HG03108 (cell line): Measurements from ENCODE around the gene TSPYL2.

Source experiments
- ATAC-seq: cut with Tn5 transposase; IDR thresholded peaks from one replicate; pipeline ENCODE4 v1.9.1; 2021; ENCODE audit warnings: moderate library complexity; ENCODE audit not compliant: unreplicated experiment

TSPYL2 gene

GRCh38 chrX:53081925-53082772 lies at the start of gene TSPYL2:
Gene TSPYL2 (plus strand): TSS chrX:53082367. CDS start chrX:53082499, 132 bp downstream.
- peak; percentile 86 for ATAC-seq

- ATAC-seq, result no peak
Measured at GRCh38 chrX:53036149-53036548, 46.0 kb upstream of the TSPYL2 start.

- no peak for ATAC-seq
Measured at GRCh38 chrX:53039236-53039635, 42.9 kb upstream of the TSPYL2 start.

GRCh38 chrX:53044995-53045394 lies 37.2 kb upstream of the TSPYL2 start:
- ATAC-seq, result no peak

GRCh38 chrX:53047228-53047627 lies 34.9 kb upstream of the TSPYL2 start:
- ATAC-seq, result no peak

- no peak for ATAC-seq
Measured at GRCh38 chrX:53048169-53049126, 33.7 kb upstream of the TSPYL2 start, which contains the start of gene GPR173. Gene GPR173 (plus strand): TSS chrX:53048789. CDS start chrX:53076622, 27,833 bp downstream.

- no peak for ATAC-seq
Measured at GRCh38 chrX:53049127-53049517, 33.0 kb upstream of the TSPYL2 start.

GRCh38 chrX:53050841-53051240 lies 31.3 kb upstream of the TSPYL2 start:
- ATAC-seq, result no peak

- ATAC-seq, result no peak
Measured at GRCh38 chrX:53055244-53055849, 26.8 kb upstream of the TSPYL2 start.

GRCh38 chrX:53056292-53056691 lies 25.9 kb upstream of the TSPYL2 start:
- no peak for ATAC-seq

GRCh38 chrX:53065104-53065503 lies 17.1 kb upstream of the TSPYL2 start:
- no peak for ATAC-seq

- no peak for ATAC-seq
Measured at GRCh38 chrX:53071064-53071463, 11.1 kb upstream of the TSPYL2 start.

GRCh38 chrX:53071604-53072417 lies 10.4 kb upstream of the TSPYL2 start:
- peak; percentile 68 for ATAC-seq

GRCh38 chrX:53072418-53073114 lies 9.6 kb upstream of the TSPYL2 start:
- ATAC-seq, result no peak

- ATAC-seq, result no peak
Measured at GRCh38 chrX:53073115-53073586, 9.0 kb upstream of the TSPYL2 start.

- no peak for ATAC-seq
Measured at GRCh38 chrX:53075011-53075410, 7.2 kb upstream of the TSPYL2 start.

GRCh38 chrX:53076671-53077070 lies 5.5 kb upstream of the TSPYL2 start:
- ATAC-seq, result no peak

- ATAC-seq, result no peak
Measured at GRCh38 chrX:53077207-53078197, 4.7 kb upstream of the TSPYL2 start.
